Osteoblast (primary cell): ENCODE data around the gene GATD1. TPM values are rescaled to one million over a fixed set of nuclear protein-coding genes. Genes with fewer than 3 reads are reported as not detected.
A peak's percentile ranks its signal among the peaks of the same experiment; 100 is the strongest.

ENCODE experiments used
- DNase-seq: peaks from one replicate; pipeline ENCODE4 v3.0.0; 2011; ENCODE audit warnings: low spot score, mixed read lengths; ENCODE audit not compliant: insufficient read length; ENCODE audit errors: missing footprints
- H2AFZ ChIP-seq: 2 replicates; pipeline ENCODE4 v1.6.0; 2011; ENCODE audit warnings: mild to moderate bottlenecking, low read length
- H3K27ac ChIP-seq: 2 replicates; pipeline ENCODE4 v1.5.1; 2011; ENCODE audit warnings: mild to moderate bottlenecking, low read depth, low read length, moderate library complexity
- H3K27me3 ChIP-seq: 2 replicates; pipeline ENCODE4 v1.6.0; 2012; ENCODE audit warnings: mild to moderate bottlenecking, control low read depth, inconsistent platforms, low read length, moderate library complexity; ENCODE audit not compliant: insufficient read depth
- H3K36me3 ChIP-seq: 2 replicates; pipeline ENCODE4 v1.5.1; 2011; ENCODE audit warnings: mild to moderate bottlenecking, low read length, control low read depth, moderate library complexity; ENCODE audit not compliant: insufficient read depth
- H3K4me1 ChIP-seq: 2 replicates; pipeline ENCODE4 v1.5.1; 2011; ENCODE audit warnings: mild to moderate bottlenecking, low read length, control low read depth, moderate library complexity; ENCODE audit not compliant: insufficient read depth
- H3K4me2 ChIP-seq: 2 replicates; pipeline ENCODE4 v1.6.0; 2011; ENCODE audit warnings: mild to moderate bottlenecking, low read length; ENCODE audit not compliant: insufficient read depth
- H3K4me3 ChIP-seq: fragments of 200-600 bp; sonication (generic); 3 replicates; pipeline ENCODE4 v1.5.1; 2012; ENCODE audit warnings: mild to moderate bottlenecking, low read length, inconsistent platforms; ENCODE audit not compliant: insufficient read depth
- H3K79me2 ChIP-seq: 2 replicates; pipeline ENCODE4 v1.6.0; 2012; ENCODE audit warnings: mild to moderate bottlenecking, low read length, control low read depth, inconsistent platforms; ENCODE audit not compliant: insufficient read depth
- H3K9me3 ChIP-seq: 2 replicates; pipeline ENCODE4 v1.5.1; 2011; ENCODE audit warnings: low read depth, low read length, control low read depth
- H4K20me1 ChIP-seq: 2 replicates; pipeline ENCODE4 v1.6.0; 2012; ENCODE audit warnings: mild to moderate bottlenecking, low read length, control low read depth; ENCODE audit not compliant: insufficient read depth
- total RNA-seq: library from RNA; depleted of rRNA; stranded (reverse); fragments of >200 nt; gene quantifications from 2 replicates; pipeline ENCODE4 v1.2.3, GENCODE V29; 2012
- TF ChIP-seq, protein P1 (sequence below): IDR thresholded peaks from 2 replicates; pipeline ENCODE4 v1.5.1; 2011; ENCODE audit warnings: mild to moderate bottlenecking, low read depth, low read length, moderate library complexity; ENCODE audit errors: extremely low read depth

The GATD1 gene
- total RNA-seq, 1 donor: 37.3 TPM

DNA sequence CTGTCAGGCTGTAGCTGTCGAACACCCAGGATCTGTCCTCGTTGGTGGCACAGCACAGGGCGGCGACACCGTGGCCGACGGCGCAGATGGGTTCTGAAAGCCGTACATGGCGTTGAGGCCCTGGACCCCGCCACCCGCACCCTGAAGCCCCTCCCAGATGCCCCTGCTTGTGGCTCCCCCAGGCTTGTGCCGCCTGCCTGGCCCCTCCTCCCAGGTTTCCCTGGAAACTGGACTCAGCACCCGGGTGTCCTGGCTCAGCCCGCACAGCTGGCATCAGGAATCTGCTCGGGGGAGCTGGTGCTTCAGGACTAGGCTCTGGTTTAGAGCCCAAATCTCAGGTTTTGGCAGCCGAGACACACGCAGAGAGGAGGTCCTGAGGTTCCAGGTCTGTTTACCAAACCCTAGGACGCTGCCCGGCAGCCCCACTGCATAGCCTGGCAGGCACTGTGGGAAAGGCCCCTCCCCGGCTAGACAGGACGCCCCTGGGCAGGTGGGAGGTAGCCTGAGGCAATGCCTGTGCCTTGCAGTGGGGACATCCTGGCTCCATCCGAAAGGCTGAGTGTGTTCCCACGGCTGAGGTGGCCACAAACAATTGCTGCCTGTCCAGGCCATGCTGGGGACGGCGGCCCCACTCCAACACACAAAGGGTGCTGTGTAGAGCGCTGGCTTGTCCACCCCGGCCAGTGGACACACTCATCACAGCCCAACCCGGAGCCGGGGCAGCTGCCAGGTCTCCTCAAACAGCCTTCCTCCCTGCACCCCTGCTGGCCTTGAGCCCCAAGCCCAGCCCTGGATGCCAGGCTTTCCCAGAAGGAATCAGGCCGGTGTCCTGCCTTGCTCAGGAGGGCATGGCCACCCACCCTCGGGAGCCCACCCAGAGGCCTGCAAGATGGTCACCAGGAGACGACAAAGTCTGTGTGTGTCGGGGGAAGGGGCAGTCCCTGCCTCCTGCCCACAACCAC lies 4.6 kb downstream of the GATD1 start:
- peaks cover 73% of the 10 kb centered on the region for H3K79me2 ChIP-seq
- no peak overlapping the region for H3K4me2 ChIP-seq
- TF ChIP-seq, protein P1, sequence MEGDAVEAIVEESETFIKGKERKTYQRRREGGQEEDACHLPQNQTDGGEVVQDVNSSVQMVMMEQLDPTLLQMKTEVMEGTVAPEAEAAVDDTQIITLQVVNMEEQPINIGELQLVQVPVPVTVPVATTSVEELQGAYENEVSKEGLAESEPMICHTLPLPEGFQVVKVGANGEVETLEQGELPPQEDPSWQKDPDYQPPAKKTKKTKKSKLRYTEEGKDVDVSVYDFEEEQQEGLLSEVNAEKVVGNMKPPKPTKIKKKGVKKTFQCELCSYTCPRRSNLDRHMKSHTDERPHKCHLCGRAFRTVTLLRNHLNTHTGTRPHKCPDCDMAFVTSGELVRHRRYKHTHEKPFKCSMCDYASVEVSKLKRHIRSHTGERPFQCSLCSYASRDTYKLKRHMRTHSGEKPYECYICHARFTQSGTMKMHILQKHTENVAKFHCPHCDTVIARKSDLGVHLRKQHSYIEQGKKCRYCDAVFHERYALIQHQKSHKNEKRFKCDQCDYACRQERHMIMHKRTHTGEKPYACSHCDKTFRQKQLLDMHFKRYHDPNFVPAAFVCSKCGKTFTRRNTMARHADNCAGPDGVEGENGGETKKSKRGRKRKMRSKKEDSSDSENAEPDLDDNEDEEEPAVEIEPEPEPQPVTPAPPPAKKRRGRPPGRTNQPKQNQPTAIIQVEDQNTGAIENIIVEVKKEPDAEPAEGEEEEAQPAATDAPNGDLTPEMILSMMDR: no peak
- no peak overlapping the region for H2AFZ ChIP-seq
- H3K4me3 ChIP-seq: no peak overlapping the region
- H3K36me3 ChIP-seq: peaks cover 42% of the 10 kb centered on the region
- H3K27me3 ChIP-seq: no peaks in the 10 kb centered on the region
- DNase-seq: peak; percentile 91
- H3K9me3 ChIP-seq: no peaks in the 10 kb centered on the region
- peaks cover 15% of the 10 kb centered on the region for H3K4me1 ChIP-seq
- H4K20me1 ChIP-seq: peaks cover 55% of the 10 kb centered on the region
- no peak overlapping the region for H3K27ac ChIP-seq

- DNase-seq: peak; percentile 84
- peaks cover 20% of the 10 kb centered on the region for H3K4me1 ChIP-seq
- H4K20me1 ChIP-seq: peaks cover 65% of the 10 kb centered on the region
- TF ChIP-seq, protein P1: no peak
- H3K27me3 ChIP-seq: no peaks in the 10 kb centered on the region
- no peak overlapping the region for H3K4me2 ChIP-seq
- H3K79me2 ChIP-seq: peaks cover 72% of the 10 kb centered on the region
- no peaks in the 10 kb centered on the region for H3K9me3 ChIP-seq
- H3K27ac ChIP-seq: no peak overlapping the region
- no peak overlapping the region for H3K4me3 ChIP-seq
- H3K36me3 ChIP-seq: peaks cover 50% of the 10 kb centered on the region
- no peak overlapping the region for H2AFZ ChIP-seq
Measured at GRCh38 chr11:771617-772204, 5.6 kb downstream of the GATD1 start.

GRCh38 chr11:770642-771616 lies 6.4 kb downstream of the GATD1 start:
- H4K20me1 ChIP-seq: peaks cover 66% of the 10 kb centered on the region
- peaks cover 56% of the 10 kb centered on the region for H3K36me3 ChIP-seq

More at GRCh38 chr11:770642-771616, 6.4 kb downstream of the GATD1 start:
- no peaks in the 10 kb centered on the region for H3K27me3 ChIP-seq
- no peak overlapping the region for H2AFZ ChIP-seq
- no peak overlapping the region for H3K4me3 ChIP-seq
- H3K4me2 ChIP-seq: no peak overlapping the region
- peaks cover 64% of the 10 kb centered on the region for H3K79me2 ChIP-seq
- no peaks in the 10 kb centered on the region for H3K9me3 ChIP-seq
- H3K27ac ChIP-seq: no peak overlapping the region
- TF ChIP-seq, protein P1: no peak
- H3K4me1 ChIP-seq: peaks cover 20% of the 10 kb centered on the region
- peak; percentile 87 for DNase-seq
